Hematopoietic multipotent progenitor cell treated with erythropoietin and hydrocortisone succinate and interleukin-3 and kit ligand, for 17 days (in vitro differentiated cells): ENCODE results near the gene CIB2.

Experiments used
- DNase-seq: peaks from one replicate; pipeline ENCODE4 v3.0.0-alpha.2; 2015; ENCODE audit warnings: low spot score

CIB2 gene

DNA sequence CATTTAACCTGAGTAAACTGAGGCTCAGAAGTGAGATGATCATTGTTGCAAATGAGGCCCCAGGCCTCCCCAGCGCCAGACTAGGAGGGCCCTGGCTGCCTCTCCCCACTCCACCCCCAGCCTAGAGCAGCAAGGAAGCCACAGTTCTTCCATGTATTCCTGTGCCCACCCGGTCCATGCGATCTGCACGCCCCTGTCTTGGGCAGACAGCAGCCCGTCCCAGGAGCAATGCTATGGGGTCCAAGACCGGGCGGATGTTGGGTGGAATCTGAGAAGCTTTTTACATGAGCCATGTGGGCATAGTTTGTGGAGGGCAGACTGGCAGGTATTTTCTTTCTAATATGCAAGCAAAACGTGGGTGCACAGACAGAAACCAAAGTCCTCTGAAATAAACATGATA lies 23.8 kb downstream of the CIB2 start:
- no peak for DNase-seq

DNA sequence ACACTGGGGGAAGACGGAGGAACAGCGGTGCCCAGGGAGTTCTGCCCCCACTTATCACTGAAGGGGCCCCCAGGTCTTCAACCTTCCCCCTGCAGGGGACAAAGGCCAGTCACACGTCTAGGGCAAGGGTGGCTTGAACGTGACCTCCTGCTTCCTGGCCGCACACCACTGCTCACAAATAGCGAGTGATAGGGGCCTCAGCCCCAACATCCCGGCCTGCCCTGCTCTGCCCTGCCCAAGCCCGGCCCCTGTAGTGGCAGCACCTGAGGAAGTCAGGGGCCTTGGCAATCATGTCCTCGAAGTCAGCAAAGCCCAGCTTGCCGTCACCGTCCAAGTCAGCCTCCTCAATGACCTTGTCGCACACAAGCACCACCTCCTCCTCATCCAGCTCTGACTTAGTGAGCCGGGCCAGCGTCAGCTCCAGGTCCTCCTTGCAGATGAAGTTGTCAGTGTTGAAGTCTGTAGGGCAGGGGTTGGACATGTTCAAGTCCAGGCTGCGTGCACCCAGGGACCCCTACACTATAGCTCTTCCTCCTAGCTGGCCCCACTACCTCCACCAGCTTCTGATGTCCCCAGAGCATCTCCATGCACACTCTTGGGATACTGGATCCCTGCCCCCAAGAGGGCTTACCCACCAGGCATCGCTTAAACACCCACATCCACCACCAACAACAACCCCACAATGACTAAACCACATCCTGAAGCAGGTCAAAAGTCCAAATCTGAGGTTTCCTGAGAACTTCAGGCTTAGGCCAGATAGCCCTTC lies 25.6 kb downstream of the CIB2 start:
- DNase-seq: no peak

DNA sequence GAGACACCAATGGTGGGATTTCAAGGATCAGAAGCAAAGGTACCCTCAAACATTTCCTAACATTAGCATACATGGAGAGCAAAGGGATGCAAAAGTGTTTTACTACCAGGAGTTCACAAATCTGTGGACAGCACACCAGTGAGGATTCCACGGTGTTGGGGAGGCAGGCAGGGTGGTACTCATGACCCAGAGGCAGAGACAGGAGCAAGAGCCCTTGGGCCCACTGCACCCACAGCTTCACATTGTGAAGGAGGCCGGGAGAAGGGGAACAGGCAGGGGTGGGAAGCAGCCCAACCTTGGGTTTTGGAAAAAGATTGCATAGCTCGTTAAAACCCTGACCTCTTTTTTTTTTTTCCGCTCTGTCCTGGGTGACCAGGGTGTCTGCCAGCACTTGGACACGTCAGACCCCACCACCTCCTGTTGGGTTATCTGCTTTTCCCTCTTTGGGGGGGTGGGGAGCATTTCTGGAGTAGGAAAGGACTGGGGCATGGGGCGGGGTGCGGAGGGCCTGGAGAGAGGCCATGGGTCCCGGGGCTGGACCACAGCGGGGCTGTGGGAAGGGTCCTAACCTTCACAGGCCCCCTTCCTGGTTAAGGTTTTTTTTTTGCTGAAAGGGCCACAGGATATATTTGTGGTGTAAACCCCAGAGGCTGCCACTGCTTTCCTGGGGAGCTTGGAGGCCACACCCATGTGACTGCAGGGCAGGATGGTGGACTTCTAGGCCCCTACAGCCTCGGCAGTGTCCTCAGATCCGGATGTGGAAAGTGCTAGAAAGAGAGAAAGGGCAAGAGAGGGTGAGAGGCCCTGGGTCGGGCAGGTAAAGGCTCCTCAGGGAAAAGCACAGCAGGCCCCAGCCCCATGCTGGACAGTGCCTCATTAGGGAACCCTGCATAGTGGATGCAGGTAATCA lies 26.4 kb downstream of the CIB2 start:
- no peak for DNase-seq

DNA sequence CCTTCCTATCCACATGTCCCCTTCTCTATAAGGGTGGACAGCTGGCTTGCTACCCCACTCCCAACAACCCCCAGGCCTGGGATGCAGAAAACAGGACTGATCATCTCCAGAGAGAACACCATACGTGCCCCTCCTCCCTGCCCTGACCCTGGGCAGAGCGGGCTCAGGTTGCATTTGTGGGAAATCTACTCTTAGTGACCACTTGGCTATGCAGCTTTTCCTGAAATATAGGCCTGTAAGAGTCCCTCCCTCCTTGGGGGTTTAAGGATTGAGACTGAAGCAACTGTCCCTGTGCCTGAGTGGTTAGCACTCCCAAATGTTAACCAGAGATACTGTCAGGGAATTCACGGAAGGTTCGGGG lies 27.1 kb downstream of the CIB2 start:
- no peak for DNase-seq

DNA sequence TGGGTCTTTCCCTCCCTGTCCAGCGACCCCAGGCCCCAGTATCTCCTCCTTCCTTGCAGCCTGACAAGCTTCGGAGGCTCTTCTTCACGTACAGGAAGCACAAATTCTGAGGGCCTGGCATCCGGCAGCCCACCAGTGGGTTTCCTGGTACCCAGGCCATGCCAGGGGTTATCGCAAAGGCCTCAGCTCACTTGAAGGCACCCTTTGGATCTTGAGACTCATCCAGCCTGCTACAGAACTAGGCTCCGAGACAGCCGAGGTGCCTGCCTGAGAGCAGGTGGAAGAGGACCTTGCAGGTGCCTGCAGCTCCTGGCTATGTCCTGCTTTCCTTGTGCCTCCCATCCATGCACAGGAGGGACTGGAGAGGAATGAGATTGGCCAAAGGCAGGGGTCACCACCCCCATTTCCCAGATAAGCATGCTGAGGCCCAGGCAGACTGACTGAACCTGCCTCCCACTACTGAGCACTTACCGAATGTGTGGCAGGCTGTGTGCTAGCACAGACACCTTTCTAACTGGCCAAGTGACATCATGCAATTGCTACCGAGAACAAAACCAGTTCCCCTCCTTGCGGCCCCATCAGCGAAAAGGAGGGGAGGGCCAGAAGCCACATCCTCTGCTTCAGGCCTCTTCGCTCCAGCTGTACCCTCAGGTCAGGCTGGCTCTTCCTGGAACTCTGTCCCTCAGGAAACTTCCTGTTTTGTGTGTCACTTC lies 27.7 kb downstream of the CIB2 start:
- DNase-seq: no peak

DNA sequence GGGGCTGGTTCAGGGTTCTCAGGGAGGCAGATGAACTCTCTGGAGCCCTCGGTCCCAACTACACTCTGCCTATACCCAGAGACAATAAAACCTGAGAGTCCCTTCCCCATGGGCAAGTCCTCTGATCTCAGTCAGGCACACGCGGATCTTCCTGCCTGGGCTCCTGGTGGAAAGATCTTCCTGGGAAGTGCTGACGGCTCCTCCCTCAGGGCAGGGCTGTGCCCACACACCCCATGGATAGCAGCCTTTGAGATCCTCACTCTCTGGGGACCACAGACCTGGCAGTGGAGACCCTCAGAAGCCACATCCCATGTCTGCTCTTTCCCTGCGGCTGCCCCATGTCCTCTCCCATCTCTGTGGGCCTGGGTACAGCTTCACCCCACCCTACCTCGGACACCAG lies 28.5 kb downstream of the CIB2 start:
- no peak for DNase-seq

DNA sequence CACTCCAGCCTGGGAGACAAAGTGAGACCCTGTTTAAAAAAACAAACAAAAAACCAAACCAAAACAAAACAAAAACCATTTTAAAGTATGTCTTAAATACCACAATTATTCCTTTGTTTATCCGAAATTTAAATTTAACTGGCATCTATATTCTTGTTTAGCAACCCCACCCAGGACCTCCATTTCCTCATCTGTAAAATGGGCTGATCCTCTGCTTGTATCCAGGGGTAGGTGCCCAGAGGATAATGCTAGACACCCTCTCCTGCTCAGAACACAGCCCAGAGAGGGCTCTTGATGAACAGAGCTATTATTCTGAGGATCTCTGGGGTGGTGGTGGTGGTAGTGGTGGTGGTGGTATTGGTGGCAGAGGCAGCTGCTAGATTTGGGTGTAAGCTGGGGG lies 29.0 kb downstream of the CIB2 start:
- DNase-seq: no peak

DNA sequence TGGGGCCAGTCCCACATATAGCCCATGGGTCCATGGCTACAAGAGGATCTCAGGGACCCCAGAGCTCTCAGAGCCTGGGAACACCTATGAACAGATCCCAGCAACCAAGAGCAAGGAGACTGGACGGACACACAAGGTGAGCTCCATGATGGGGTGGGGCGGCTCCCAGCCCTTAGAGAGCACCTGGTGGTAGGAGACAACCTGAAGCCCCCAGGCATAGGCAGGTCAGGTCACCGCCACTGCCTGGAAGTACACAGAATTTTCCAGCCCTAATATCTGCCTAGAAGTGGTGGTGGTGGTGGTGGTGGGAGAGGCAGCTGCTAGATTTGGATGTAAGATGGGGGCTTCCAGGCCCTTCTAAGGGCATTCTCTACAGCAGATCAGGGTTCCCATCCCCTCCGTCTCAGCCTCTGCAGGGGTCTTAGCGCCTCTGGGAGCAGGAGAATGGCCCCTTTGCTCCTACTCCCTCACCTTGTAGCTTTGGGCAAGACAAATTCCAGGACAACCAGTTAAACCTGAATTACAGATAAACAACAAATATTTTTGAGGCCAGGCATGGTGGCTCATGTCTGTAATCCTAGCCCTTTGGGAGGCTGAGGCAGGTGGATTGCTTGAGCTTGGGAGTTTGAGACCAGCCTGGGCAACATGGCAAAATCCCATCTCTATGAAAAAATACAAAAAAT lies 29.7 kb downstream of the CIB2 start:
- no peak for DNase-seq

DNA sequence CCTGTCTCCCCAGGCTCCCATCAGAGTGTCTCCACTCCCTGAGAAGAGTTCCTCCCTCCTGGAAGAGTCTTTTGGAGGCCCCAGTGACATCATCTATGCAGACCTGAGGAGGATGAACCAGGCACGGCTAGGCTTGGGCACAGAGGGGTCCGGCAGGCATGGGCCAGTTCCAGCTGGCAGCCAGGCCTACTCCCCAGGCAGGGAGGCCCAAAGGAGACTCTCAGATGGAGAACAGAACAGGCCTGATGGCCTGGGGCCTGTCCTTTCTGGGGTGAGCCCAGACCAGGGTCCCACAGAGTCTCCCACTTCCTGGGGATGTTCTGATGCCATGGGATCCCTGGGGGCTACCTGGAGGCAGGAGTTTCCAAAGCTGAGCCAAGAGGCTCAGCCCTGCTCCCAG lies 30.4 kb downstream of the CIB2 start:
- no peak for DNase-seq

DNA sequence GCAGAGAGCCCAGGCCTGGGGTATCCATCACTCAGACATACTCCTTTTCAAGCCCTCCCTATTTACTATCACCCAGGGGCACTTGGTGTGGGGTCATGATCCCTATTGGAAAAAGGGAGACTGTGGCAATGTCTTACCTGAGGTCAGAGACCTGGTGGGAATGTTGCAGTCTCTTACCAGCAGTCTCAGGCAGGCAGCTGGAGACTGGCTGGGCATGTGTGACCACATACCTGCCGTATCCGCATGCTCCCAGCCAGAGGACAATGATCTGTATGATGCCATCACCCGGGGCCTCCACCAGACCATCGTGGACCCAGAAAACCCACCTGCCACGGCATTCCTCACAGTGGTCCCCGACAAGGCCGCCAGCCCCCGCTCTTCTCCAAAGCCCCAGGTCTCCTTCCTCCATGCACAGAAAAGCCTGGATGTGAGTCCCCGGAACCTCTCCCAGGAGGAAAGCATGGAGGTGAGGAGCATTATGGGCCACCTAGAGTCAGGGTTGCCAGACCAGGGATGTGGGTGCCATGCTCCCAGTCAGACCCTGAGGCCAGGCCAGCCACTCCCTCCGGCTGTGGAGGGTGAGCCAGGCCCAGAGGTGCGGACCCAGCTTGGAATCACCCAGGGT lies 33.0 kb downstream of the CIB2 start:
- no peak for DNase-seq

DNA sequence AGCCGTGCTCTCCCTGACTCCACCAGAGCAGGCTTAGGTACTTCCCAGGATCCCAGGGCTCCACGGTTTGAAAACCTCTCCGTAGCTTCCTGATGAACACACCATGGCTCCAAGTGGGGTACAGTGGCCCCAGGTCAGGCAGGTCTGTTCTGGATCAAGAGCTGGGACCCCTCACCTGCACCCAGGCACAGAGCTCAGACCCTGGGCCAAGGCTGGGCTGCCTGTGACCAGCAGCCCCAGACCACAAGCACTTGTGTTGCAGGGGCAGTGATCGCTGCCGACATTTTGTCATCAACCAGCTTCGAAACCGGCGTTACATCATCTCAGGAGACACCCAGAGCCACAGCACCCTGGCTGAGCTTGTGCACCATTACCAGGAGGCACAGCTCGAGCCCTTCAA lies 33.6 kb downstream of the CIB2 start:
- no peak for DNase-seq

DNA sequence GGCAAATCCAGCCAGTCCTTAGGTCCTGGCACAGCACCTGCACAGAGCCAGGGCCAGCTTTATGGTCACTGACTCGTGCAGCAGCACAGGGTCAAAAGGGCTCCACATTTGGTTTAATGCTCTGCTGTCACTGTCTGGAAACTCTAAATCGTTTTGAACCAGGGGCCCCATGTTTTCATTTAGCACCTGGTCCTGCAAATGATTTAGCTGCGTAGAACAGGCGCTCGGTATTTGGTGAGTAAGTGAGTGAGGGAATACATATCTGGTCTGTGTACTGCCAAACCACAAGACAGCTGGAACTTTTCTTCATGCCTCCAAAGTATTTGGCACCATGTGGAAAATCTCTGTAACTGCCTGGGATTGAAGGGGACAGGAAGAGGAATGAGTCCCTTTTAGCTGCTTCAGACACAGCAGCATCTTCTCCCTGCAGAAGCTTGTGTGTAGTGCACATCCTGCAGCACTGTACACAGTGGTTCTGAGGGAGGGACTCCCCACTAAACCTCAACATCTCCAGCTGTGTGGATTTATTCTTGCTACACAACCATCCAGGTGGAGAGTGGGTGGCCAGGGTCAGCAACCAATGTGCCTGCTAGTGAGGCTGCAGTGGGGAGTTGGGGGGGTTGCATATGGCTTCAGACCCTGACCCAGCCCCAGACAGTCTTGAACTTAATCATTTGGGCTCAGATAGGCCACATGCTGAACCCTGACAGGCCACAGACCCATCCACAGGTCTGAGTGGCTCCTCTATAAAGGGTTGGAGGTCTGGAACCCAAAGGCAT lies 37.8 kb downstream of the CIB2 start:
- no peak for DNase-seq

DNA sequence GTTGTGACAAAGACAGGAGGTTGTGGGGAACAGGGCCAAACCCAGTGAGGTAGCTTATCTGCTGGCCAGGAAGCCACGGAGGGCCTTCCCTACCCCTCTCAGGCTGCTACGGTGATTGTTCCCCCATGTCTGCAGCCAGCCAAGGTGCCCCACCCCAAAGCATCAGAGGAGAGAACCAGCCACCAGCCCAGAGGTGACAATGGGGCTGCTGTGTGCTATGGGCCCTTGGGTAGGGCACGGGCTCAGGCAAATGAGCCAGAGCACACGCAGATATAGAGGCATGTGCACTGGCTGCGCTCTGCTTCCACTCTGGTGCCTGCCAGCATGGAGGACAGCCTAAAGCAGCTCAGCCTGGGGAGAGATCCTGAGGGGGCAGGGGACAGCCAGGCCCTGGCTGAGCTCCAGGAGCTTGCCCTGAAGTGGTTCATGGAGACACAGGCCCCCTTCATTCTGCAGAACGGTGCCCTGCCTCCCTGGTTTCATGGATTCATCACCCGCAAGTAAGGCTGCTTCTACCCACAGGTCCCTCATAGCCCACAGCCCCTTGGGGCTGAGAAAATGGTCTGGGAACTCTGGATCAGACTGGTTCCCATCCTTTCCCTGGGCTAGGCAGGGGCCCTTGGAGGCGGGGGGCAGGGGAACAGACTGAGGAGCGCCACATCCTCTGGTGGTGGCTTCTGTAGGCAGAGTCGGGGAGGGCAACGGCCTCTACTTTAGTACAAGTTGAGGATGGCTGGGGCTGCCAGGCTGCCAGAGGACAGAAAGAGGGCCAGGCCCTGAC lies 38.8 kb downstream of the CIB2 start, which contains the start of gene SH2D7:
Gene SH2D7 (plus strand): TSS at position 301 of the 781 bp plus-strand sequence. CDS start 24 bp downstream, at position 325.
- no peak for DNase-seq

DNA sequence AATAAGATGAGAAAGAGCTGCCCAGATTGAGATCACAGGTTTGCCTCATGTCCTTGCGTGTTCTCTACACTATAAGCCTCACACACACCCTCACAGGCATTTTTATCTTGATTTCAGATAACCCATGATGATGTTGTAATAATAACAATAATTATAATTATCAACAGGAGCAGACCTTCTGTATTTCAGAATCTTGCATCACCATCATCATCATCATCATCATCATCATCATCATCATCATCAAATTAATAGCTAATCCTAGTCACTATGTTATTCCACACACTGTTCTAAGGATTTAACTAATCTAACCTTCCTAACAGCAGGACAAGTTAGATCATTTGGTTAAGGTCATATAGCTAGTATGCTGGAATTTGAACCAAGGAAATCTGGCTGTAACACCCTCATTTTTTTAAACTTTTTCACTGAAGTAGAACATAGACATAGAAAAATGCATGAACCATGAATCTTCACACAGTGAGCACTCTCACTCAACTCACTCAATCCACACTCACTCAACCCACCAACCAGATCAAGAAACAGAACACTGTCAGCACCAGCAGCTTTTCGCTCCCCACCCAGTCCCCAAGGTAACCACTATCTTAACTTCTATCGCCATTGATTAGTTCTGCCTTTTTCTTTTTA lies 40.7 kb downstream of the CIB2 start:
- DNase-seq: no peak

DNA sequence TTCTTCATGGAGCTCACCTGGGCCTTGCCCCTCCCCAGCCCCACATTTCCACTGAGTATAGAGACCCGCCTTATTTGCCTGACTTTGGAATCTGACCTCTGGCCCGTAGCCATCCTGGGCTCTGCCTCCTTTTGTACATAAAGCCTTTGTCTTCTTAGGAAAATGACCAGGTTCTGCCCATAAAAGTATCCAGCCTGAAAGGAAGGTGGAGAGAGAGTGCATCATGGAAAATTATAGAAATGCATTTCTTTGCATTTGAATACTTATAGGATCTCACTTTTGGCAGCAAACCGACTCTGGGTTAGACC lies 42.5 kb downstream of the CIB2 start:
- DNase-seq: no peak

DNA sequence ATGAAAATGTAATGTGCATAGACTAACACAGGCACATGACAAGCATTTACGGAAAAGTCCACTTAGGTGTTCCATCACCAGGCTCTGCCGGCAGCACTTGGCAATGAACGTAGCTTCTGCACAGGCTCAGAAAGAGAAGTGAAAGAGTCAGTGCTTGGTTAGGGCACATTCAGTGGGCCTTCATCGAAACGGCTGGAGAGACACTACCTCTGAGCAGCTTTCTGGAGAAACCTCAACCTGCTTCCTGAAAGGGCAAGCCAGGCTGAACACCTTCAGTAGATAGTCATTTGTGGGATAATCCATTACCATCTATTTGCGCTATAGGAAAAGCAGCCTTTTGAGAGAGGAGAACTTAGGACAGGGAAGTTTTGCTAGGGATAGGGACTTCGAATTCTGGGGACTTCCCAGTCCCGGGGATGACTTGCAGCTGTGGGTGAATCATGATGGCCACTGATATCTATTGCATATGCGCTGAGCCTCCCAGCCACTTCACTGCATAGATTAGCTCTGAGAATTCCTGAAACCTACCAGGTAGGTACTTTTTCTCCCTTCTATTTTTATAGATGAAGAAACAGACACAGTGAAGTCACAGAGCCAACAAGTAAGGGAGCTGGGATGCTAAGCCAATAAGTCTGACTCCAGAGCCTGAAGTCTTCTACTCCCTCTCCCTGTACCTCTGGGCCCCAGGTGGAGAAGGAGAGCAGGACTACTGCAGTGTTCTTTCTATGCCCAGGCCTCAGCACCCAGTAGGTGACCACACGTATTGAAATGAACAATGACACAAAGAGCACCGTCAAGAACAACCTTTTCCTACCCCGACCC lies 43.1 kb downstream of the CIB2 start:
- no peak for DNase-seq

DNA sequence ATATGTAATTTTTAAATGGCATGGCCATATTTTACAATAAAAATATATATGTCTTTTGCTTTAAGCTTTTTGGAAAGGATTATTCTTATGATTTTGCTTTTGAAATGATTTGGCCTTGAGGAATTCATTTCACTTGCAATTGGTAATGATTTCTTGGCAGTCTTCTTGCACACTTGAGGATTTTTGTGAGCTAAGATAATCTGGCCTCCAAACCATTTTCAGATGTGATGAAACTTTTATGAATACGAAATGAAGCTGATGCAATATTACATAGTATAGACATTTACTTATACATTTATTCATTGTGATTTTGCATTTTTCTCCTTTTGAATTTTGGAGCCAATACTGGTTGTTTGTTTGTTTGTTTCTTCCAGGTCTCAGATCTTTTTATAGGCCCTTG lies 45.3 kb downstream of the CIB2 start:
- DNase-seq: no peak

DNA sequence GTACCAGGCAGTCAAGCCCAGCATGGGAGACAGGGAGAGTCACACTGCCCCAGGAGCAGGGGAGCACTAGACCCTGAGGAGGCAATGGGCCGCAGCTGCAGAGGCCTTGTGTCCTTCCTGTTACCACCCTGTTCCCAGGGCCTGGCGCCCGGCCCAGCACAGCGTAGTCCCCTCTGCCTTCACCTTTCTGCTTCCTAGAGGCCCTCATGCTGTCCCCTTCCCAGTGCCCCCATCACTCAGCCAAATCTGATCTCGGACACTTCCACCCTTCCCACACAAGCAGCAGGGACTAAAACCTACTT lies 46.8 kb downstream of the CIB2 start:
- no peak for DNase-seq
